HEK293T (cell line): ENCODE results near the gene APBA1.

ENCODE experiments used
- BHLHE40 ChIP-seq: fragments of 450-650 bp; IDR thresholded peaks from 2 replicates; pipeline ENCODE4 v1.6.1; 2016; ENCODE audit warnings: mild to moderate bottlenecking, moderate library complexity, borderline replicate concordance
- FOXA1 ChIP-seq: fragments of 450-650 bp; IDR thresholded peaks from 2 replicates; pipeline ENCODE4 v1.6.1; 2016; ENCODE audit warnings: mild to moderate bottlenecking
- FOXM1 ChIP-seq: fragments of 450-650 bp; IDR thresholded peaks from 2 replicates; pipeline ENCODE4 v1.6.1; 2017; ENCODE audit warnings: mild to moderate bottlenecking, borderline replicate concordance
- NFRKB ChIP-seq: fragments of 450-650 bp; IDR thresholded peaks from 2 replicates; pipeline ENCODE4 v1.6.1; 2016; ENCODE audit warnings: mild to moderate bottlenecking, moderate library complexity
- SP1 ChIP-seq: fragments of 450-650 bp; IDR thresholded peaks from 2 replicates; pipeline ENCODE4 v1.6.1; 2017
- SUZ12 ChIP-seq: fragments of 450-650 bp; IDR thresholded peaks from 2 replicates; pipeline ENCODE4 v1.6.1; 2016; ENCODE audit warnings: mild to moderate bottlenecking
- TF ChIP-seq, protein P1 (sequence below): fragments of 450-650 bp; IDR thresholded peaks from 2 replicates; pipeline ENCODE4 v1.6.1; 2016

DNA sequence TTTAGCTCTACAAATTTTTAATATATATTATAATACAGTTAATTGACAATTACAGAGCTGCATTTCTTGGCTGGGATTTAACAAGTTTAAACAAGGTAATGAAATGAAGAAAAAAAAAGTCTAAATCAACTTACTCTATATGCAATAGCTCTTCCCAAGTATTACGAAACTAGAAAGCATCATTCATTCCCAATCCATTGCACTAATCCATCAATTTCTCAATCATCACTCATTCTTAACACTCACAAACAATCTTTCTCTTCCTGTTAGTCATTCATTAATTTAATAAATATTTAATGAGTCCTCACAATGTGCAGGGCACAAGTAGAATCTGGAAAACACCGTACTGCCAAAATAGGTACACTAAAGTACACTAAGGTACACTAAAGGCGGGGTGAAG lies 42.9 kb upstream of the APBA1 start:
- TF ChIP-seq SUZ12 (no peak), BHLHE40 (no peak), FOXA1 (no peak), SP1 (no peak), NFRKB (no peak), FOXM1 (no peak)
- TF ChIP-seq, protein P1, sequence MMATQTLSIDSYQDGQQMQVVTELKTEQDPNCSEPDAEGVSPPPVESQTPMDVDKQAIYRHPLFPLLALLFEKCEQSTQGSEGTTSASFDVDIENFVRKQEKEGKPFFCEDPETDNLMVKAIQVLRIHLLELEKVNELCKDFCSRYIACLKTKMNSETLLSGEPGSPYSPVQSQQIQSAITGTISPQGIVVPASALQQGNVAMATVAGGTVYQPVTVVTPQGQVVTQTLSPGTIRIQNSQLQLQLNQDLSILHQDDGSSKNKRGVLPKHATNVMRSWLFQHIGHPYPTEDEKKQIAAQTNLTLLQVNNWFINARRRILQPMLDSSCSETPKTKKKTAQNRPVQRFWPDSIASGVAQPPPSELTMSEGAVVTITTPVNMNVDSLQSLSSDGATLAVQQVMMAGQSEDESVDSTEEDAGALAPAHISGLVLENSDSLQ, result no peak
